ENCODE results near the gene MLF1.

- no peak for TF ChIP-seq EZH2 (IDR thresholded peaks at IDR 0.05; ENCODE audit: borderline replicate concordance)
- TF ChIP-seq CTCF (IDR thresholded peaks at IDR 0.05; ENCODE audit: poor library complexity): no peak
- no peak for TF ChIP-seq EZH2phosphoT487 (IDR thresholded peaks at IDR 0.05; ENCODE audit: low read depth, severe bottlenecking, unreplicated experiment)
Observed at GRCh38 chr3:158569794-158570193, 1.2 kb upstream of the MLF1 start.
